Thyroid gland (tissue), 4 donors: ENCODE data around the gene P4HA3.

Source experiments
- CTCF ChIP-seq, 6 experiments: fragments of 200-600 bp in 3 of 6; fragments of 450-650 bp in 3 of 6; sonication (generic) in 3 of 6; IDR thresholded peaks; one replicate each; pipeline ENCODE4 v1.5.1; 2016 to 2019; ENCODE audit warnings: antibody characterized with exemption in 6 of 6, mild to moderate bottlenecking in 2 of 6, inconsistent platforms in 1 of 6, moderate library complexity in 1 of 6
- POLR2A ChIP-seq, 2 donors: fragments of 450-650 bp; IDR thresholded peaks; one replicate each; pipeline ENCODE4 v1.6.1; 2017; ENCODE audit warnings: antibody characterized with exemption in 2 of 2, mild to moderate bottlenecking in 2 of 2, moderate library complexity in 1 of 2

DNA sequence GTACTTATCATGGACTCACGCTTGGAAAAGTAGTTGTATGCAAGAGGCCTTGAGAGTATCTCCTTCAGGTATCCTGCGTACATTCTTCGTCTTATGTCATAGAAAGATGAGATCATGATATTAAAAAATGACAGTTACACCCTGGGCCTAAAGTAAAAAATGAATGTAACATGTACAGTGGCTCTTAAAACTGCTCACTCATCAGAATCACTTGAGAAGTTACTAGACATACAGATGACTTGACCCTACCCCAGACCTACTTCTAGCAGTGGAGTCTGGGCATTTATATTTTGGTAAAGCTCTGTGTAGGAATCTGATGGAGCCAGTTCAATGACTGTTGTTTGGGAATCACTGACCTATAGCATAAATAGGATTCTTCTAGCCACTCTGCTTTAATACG is 85.9 kb downstream of the P4HA3 start:
- TF ChIP-seq POLR2A (IDR thresholded peaks at IDR 0.05) = no peak
- no peak for TF ChIP-seq CTCF (IDR thresholded peaks at IDR 0.05)
